GM23248 (cell line): Measurements from ENCODE around the gene MICOS13.

Source experiments
- EZH2 ChIP-seq: fragments of 200-600 bp; sonication (generic); IDR thresholded peaks from 2 replicates; pipeline ENCODE4 v1.6.1; 2018; ENCODE audit warnings: antibody characterized with exemption, mild to moderate bottlenecking; ENCODE audit not compliant: insufficient read depth, poor library complexity, severe bottlenecking
- EZH2phosphoT487 ChIP-seq: fragments of 200-600 bp; sonication (generic); IDR thresholded peaks from 2 replicates; pipeline ENCODE4 v1.6.1; 2018; ENCODE audit warnings: antibody characterized with exemption, moderate library complexity, mild to moderate bottlenecking, low read depth; ENCODE audit not compliant: insufficient read depth

- TF ChIP-seq EZH2, result no peak
- no peak for TF ChIP-seq EZH2phosphoT487
Measured at GRCh38 chr19:5693195-5694166, 13.2 kb upstream of the MICOS13 start.
